ENCODE data around the gene ARIH2.

DNA sequence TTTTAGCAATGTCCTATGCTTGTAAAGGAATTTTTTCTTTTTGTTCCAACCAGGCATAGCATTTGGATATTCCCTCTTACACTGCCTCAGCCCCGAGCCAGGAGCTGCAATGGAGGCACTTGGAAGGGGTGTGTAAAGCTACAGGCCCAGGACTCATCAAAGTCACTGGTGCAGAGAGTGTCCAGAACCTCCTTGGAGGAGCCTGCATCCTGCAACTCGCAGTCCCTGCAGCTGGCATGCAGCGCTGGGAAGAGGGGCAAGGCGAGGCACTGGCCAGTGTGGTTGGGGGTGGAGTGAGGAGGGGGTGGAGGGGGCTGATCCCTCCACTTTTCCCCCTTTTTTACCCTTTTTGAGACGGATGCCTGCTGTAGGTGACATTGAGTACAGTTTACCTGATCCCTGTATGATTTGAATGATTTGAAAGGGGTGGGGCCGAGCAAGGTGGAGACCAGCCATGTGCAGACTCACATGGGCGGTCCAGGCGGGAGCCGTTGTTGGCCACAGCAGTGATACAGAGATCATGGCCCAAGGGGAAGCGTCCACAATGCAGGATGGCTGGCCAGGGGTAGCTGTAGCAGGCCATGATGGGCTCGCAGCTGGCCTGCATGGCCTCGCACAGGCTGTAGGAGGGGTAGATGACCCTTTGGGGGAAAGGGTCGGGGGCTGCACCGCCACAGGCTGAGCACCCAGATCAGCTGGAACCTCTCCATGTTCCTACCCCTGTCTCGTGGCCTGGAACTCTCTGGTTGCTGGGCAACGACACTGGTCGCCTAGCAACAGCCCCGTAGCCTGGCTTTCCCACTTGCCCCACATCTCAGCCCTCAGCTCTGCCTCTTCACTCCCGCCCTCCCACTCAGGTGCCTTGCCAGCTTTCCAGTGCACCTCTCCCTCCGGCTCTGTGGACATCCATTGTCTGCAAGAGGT is 79.3 kb downstream of the ARIH2 start:
- TF ChIP-seq, protein P1, sequence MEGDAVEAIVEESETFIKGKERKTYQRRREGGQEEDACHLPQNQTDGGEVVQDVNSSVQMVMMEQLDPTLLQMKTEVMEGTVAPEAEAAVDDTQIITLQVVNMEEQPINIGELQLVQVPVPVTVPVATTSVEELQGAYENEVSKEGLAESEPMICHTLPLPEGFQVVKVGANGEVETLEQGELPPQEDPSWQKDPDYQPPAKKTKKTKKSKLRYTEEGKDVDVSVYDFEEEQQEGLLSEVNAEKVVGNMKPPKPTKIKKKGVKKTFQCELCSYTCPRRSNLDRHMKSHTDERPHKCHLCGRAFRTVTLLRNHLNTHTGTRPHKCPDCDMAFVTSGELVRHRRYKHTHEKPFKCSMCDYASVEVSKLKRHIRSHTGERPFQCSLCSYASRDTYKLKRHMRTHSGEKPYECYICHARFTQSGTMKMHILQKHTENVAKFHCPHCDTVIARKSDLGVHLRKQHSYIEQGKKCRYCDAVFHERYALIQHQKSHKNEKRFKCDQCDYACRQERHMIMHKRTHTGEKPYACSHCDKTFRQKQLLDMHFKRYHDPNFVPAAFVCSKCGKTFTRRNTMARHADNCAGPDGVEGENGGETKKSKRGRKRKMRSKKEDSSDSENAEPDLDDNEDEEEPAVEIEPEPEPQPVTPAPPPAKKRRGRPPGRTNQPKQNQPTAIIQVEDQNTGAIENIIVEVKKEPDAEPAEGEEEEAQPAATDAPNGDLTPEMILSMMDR (IDR thresholded peaks at IDR 0.05), result no peak
- no peak for TF ChIP-seq POLR2A (IDR thresholded peaks at IDR 0.05)
